GM18498 (cell line): ENCODE results near the gene ASXL2.

Source experiments
- ATAC-seq: cut with Tn5 transposase; IDR thresholded peaks from one replicate; pipeline ENCODE4 v1.9.1; 2021; ENCODE audit warnings: mild to moderate bottlenecking, moderate library complexity; ENCODE audit not compliant: unreplicated experiment

Gene ASXL2

GRCh38 chr2:25808006-25808383 is 70.3 kb downstream of the ASXL2 start:
- no peak for ATAC-seq

- no peak for ATAC-seq
Observed at GRCh38 chr2:25806941-25807340, 71.3 kb downstream of the ASXL2 start.

GRCh38 chr2:25805987-25806386 is 72.3 kb downstream of the ASXL2 start:
- no peak for ATAC-seq

- no peak for ATAC-seq
Observed at GRCh38 chr2:25804338-25804737, 73.9 kb downstream of the ASXL2 start.

- no peak for ATAC-seq
Observed at GRCh38 chr2:25799301-25799700, 79.0 kb downstream of the ASXL2 start.

GRCh38 chr2:25797620-25798488 is 80.4 kb downstream of the ASXL2 start:
- ATAC-seq: no peak

GRCh38 chr2:25794544-25795276 is 83.6 kb downstream of the ASXL2 start:
- ATAC-seq: peak; percentile 76

GRCh38 chr2:25790074-25790790 is 88.1 kb downstream of the ASXL2 start:
- ATAC-seq: no peak

GRCh38 chr2:25788457-25788856 is 89.8 kb downstream of the ASXL2 start:
- no peak for ATAC-seq

GRCh38 chr2:25787020-25787419 is 91.3 kb downstream of the ASXL2 start:
- ATAC-seq: no peak

- ATAC-seq: no peak
Observed at GRCh38 chr2:25784404-25784803, 93.9 kb downstream of the ASXL2 start.

GRCh38 chr2:25777077-25777476 is 101.2 kb downstream of the ASXL2 start:
- ATAC-seq: no peak

- ATAC-seq: no peak
Observed at GRCh38 chr2:25772078-25772477, 106.2 kb downstream of the ASXL2 start.

- ATAC-seq: no peak
Observed at GRCh38 chr2:25763575-25763974, 114.7 kb downstream of the ASXL2 start.

- no peak for ATAC-seq
Observed at GRCh38 chr2:25760297-25760696, 118.0 kb downstream of the ASXL2 start.

- no peak for ATAC-seq
Observed at GRCh38 chr2:25758348-25758747, 119.9 kb downstream of the ASXL2 start.

GRCh38 chr2:25757906-25758305 is 120.4 kb downstream of the ASXL2 start:
- ATAC-seq: no peak

- no peak for ATAC-seq
Observed at GRCh38 chr2:25756536-25756935, 121.8 kb downstream of the ASXL2 start.

GRCh38 chr2:25749676-25750075 is 128.6 kb downstream of the ASXL2 start:
- ATAC-seq: no peak

GRCh38 chr2:25744055-25744454 is 134.2 kb downstream of the ASXL2 start:
- no peak for ATAC-seq

- no peak for ATAC-seq
Observed at GRCh38 chr2:25743132-25743830, 135.0 kb downstream of the ASXL2 start.
